Activated CD4-positive, alpha-beta T cell treated with anti-CD3 and anti-CD28 coated beads for 24 hours (primary cell): ENCODE results near the gene PCSK6.
"Not testable (repeated sequence)": the region's sequence is repeated elsewhere in the genome, so short reads cannot be mapped to it uniquely, and the experiment has no call there.

Experiments
- DNase-seq, 2 donors: peaks; one replicate each; pipeline ENCODE4 v3.0.0-alpha.2; 2020; ENCODE audit warnings: low read depth in 2 of 2

PCSK6 gene

GRCh38 chr15:101308604-101309435 lies 180.7 kb downstream of the PCSK6 start:
- DNase-seq, result no peak

- no peak for DNase-seq
Measured at GRCh38 chr15:101307897-101308603, 181.5 kb downstream of the PCSK6 start.

- no peak for DNase-seq
Measured at GRCh38 chr15:101307048-101307896, 182.2 kb downstream of the PCSK6 start.

GRCh38 chr15:101306341-101307047 lies 183.0 kb downstream of the PCSK6 start:
- no peak for DNase-seq

- DNase-seq, result no peak
Measured at GRCh38 chr15:101305820-101306255, 183.7 kb downstream of the PCSK6 start.

GRCh38 chr15:101303408-101303807 lies 186.1 kb downstream of the PCSK6 start:
- no peak for DNase-seq

GRCh38 chr15:101296418-101297405 lies 192.8 kb downstream of the PCSK6 start:
- no peak for DNase-seq

- DNase-seq, result no peak
Measured at GRCh38 chr15:101295607-101296161, 193.8 kb downstream of the PCSK6 start.

- DNase-seq, result peak; percentile 97 to 98
Measured at GRCh38 chr15:101294731-101295606, 194.5 kb downstream of the PCSK6 start, which contains the start of gene SNRPA1. Gene SNRPA1, minus strand, starts transcription at chr15:101295248. Its CDS starts 70 bp downstream, at chr15:101295178.

GRCh38 chr15:101293122-101293521 lies 196.4 kb downstream of the PCSK6 start:
- no peak for DNase-seq

- DNase-seq, result peak in 1 of 2 donors; percentile 27
Measured at GRCh38 chr15:101288905-101289513, 200.5 kb downstream of the PCSK6 start.

- not testable (repeated sequence) for DNase-seq
Measured at GRCh38 chr15:101287342-101287741, 202.2 kb downstream of the PCSK6 start.

GRCh38 chr15:101286471-101287114 lies 202.9 kb downstream of the PCSK6 start:
- DNase-seq, result no peak

GRCh38 chr15:101283931-101284330 lies 205.6 kb downstream of the PCSK6 start:
- DNase-seq, result no peak

- DNase-seq, result no peak
Measured at GRCh38 chr15:101280007-101280406, 209.5 kb downstream of the PCSK6 start.

- DNase-seq, result no peak
Measured at GRCh38 chr15:101277943-101278564, 211.5 kb downstream of the PCSK6 start.
